ENCODE results near the gene SCYL3. TPM values are rescaled to one million over a fixed set of nuclear protein-coding genes. Genes with fewer than 3 reads are reported as not detected.
"Not testable (repeated sequence)": the region's sequence is repeated elsewhere in the genome, so short reads cannot be mapped to it uniquely, and the experiment has no call there.

The SCYL3 gene
- polyA plus RNA-seq, 6 donors from 2014 or later = 8.8 to 31.0 (median 14.5) TPM

GRCh38 chr1:169874229-169874628, 19.5 kb downstream of the SCYL3 start:
- no peak for ATAC-seq (ENCODE audit: low read depth in 2 of 2)
- Mint-ChIP-seq H3K36me3 (peaks cover 51 to 54% of the 10 kb centered on the region in 2 donors), H3K27ac (peak overlapping the region in 4 of 6 donors; percentile 17 to 81 (median 48))

DNA sequence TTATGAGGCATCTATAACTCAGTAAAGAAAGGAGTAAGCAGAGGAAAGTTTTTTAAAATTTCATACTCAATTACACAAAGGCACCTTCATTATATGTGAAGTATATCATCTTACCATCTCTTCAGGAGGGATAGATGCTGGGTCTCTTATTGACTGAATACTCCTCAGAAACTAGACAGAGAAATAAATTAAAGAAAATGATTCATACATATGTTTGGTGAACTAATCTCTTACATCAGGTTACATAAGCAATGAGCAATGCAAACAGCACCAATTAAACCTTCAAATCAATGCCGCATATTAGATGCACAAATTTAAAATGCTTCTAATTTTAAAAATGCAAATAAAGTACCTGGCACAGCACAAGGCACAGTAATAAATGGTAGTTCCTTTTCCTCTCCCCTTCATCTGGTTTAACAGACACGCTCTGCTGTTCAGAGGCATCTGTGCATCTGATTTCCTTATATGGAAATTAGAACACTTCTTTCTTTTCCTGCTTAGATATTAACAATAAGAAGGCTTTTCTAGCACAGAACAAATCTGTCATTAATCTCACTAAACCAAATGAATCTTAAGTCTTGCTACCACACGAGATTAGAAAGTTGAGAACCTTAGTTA, 20.0 kb downstream of the SCYL3 start:
- peaks cover 53 to 56% of the 10 kb centered on the region in 2 donors for H3K36me3 Mint-ChIP-seq
- no peaks in the 10 kb centered on the region for H3K27me3 Mint-ChIP-seq
- DNase-seq (peak; percentile 11), ATAC-seq (ENCODE audit: low read depth in 2 of 2) (peak; percentile 76 to 79)
- peaks cover 0 to 6% (median 0%) of the 10 kb centered on the region in 7 donors for H3K9me3 Mint-ChIP-seq
- peak overlapping the region in 5 of 6 donors; percentile 15 to 81 (median 55) for H3K27ac Mint-ChIP-seq
- peaks cover 28 to 43% (median 41%) of the 10 kb centered on the region in 3 donors for H3K4me1 Mint-ChIP-seq
- H3K4me3 Mint-ChIP-seq = peak overlapping the region in 7 of 8 donors; percentile 34 to 66 (median 56)

More at GRCh38 chr1:169874229-169874628, 19.5 kb downstream of the SCYL3 start:
- H3K4me1 Mint-ChIP-seq = peaks cover 33 to 49% (median 47%) of the 10 kb centered on the region in 3 donors
- no peak for DNase-seq
- no peaks in the 10 kb centered on the region for H3K27me3 Mint-ChIP-seq
- peaks cover 0 to 6% (median 0%) of the 10 kb centered on the region in 7 donors for H3K9me3 Mint-ChIP-seq
- peak overlapping the region in 3 of 8 donors; percentile 61 to 66 (median 65) for H3K4me3 Mint-ChIP-seq

- H3K9me3 Mint-ChIP-seq = peaks cover 0 to 6% (median 0%) of the 10 kb centered on the region in 7 donors
- peaks cover 53 to 61% of the 10 kb centered on the region in 2 donors for H3K36me3 Mint-ChIP-seq
- peak overlapping the region in 2 of 8 donors; percentile 21 to 66 for H3K4me3 Mint-ChIP-seq
- peak overlapping the region in 4 of 6 donors; percentile 33 to 69 (median 52) for H3K27ac Mint-ChIP-seq
- peaks cover 24 to 38% (median 37%) of the 10 kb centered on the region in 3 donors for H3K4me1 Mint-ChIP-seq
- no peak for DNase-seq
- ATAC-seq (ENCODE audit: low read depth in 2 of 2) = no peak
- no peaks in the 10 kb centered on the region for H3K27me3 Mint-ChIP-seq
Measured at GRCh38 chr1:169872906-169873305, 20.8 kb downstream of the SCYL3 start.

DNA sequence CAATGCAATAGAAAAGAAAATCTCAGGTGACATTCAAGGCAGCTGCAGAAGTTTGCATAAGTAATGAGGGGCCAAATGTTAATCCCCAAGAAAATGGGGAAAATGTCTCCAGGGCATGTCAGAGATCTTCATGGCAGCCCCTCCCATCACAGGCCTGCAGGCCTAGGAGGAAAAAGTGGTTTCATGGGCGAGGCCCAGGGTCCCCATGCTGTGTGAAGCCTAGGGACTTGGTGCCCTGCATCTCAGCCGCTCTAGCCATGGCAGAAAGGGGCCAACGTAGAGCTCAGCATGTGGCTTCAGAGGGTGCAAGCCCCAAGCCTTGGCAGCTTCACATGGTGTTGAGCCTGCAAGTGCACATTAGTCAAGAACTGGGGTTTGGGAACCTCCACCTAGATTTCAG, 21.7 kb downstream of the SCYL3 start:
- not testable (repeated sequence) for ATAC-seq (ENCODE audit: low read depth in 2 of 2); DNase-seq; H3K27me3 Mint-ChIP-seq; H3K9me3 Mint-ChIP-seq; H3K4me3 Mint-ChIP-seq
- H3K36me3 Mint-ChIP-seq = peaks cover 53 to 65% of the 10 kb centered on the region in 2 donors
- H3K27ac Mint-ChIP-seq = peak overlapping the region in 3 of 6 donors; percentile 16 to 62 (median 38)
- H3K4me1 Mint-ChIP-seq = peaks cover 24 to 38% (median 37%) of the 10 kb centered on the region in 3 donors

DNA sequence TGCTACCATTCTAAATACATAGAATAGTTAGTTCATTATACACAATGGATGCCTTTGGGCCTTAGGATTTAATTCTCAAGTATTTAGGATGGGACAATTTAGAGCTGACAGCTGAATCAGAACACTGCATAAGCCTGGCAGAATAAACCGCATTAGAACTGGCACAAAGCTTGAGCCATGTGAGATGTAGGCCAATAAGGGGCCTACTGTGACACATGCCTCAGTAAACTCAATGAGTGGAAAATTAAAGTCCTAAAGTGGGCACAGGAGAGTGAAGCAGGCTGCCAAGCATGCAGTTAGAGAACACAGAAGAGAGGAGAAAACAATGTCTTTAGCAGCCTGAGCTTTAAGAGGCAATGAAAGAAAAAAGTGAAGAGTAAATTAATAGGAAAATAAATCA, 24.3 kb downstream of the SCYL3 start:
- H3K36me3 Mint-ChIP-seq = peaks cover 62 to 69% of the 10 kb centered on the region in 2 donors
- ATAC-seq (ENCODE audit: low read depth in 2 of 2) (no peak), DNase-seq (no peak)
- H3K4me1 Mint-ChIP-seq = peaks cover 26% of the 10 kb centered on the region in 3 donors
- peak overlapping the region in 1 of 6 donors; percentile 65 for H3K27ac Mint-ChIP-seq
- H3K4me3 Mint-ChIP-seq = no peak overlapping the region
- H3K9me3 Mint-ChIP-seq = peaks cover 0 to 6% (median 0%) of the 10 kb centered on the region in 7 donors
- H3K27me3 Mint-ChIP-seq = no peaks in the 10 kb centered on the region

- DNase-seq (no peak), ATAC-seq (ENCODE audit: low read depth in 2 of 2) (no peak)
- peaks cover 0 to 6% (median 0%) of the 10 kb centered on the region in 7 donors for H3K9me3 Mint-ChIP-seq
- peak overlapping the region in 2 of 6 donors; percentile 13 to 26 for H3K27ac Mint-ChIP-seq
- peaks cover 21 to 22% (median 21%) of the 10 kb centered on the region in 3 donors for H3K4me1 Mint-ChIP-seq
- H3K27me3 Mint-ChIP-seq = no peaks in the 10 kb centered on the region
- peaks cover 57 to 68% of the 10 kb centered on the region in 2 donors for H3K36me3 Mint-ChIP-seq
- H3K4me3 Mint-ChIP-seq = no peak overlapping the region
Measured at GRCh38 chr1:169868978-169869377, 24.7 kb downstream of the SCYL3 start.

DNA sequence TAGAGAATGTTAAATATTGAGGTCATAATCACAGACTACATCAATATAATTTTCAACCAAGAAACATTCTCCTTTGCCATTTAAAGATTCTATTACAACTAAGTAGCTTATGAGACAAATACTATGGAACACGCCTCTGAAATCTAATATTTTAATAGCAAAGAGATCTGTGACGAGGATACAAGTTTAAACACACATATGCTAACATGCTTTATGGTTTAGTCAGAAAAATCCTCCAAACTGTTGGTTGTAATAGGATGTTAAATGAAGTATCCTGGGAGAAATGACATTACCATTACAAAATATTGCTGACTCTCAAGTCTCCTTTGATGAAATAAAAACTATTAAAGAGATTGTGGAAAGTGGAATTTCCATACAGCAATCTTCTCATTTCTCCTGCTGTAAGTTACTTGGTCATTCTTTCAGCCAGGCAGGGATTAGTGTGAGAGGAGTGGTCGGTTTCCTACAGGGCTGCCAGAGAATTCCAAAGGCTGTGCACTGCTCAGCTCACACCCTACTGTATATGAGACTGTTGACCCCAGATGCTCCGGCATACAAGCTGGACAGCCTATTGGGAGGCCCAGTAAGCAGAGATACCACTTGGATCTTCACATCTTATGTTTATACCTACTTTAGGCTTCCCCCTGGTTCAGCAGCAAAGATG, 26.6 kb downstream of the SCYL3 start:
- no peak for DNase-seq
- peaks cover 6 to 10% (median 7%) of the 10 kb centered on the region in 3 donors for H3K4me1 Mint-ChIP-seq
- peak overlapping the region in 2 of 6 donors; percentile 42 to 78 for H3K27ac Mint-ChIP-seq
- peaks cover 47 to 54% of the 10 kb centered on the region in 2 donors for H3K36me3 Mint-ChIP-seq
- no peak for ATAC-seq (ENCODE audit: low read depth in 2 of 2)
- H3K4me3 Mint-ChIP-seq = no peak overlapping the region
- no peaks in the 10 kb centered on the region for H3K27me3 Mint-ChIP-seq
- peaks cover 0 to 3% (median 0%) of the 10 kb centered on the region in 7 donors for H3K9me3 Mint-ChIP-seq

DNA sequence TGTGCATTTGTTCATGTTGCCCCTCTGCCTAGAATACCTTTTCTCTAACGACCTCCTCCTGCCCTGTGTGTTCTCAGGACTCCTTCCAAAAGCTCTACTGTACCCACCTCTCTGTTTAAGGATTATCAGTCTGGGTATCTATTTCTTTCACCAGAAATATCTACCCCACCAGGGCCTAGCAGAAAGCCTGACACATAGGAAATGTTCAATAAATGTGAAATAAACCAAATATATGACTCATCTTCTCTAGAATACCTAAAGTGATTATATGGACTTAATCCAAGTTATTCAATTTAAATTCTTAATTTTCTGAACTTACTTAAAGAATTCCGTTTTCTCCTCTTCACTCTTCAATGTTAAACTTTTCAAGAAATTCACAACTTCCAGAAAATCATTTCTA, 27.1 kb downstream of the SCYL3 start:
- Mint-ChIP-seq H3K4me3 (no peak overlapping the region), H3K36me3 (peaks cover 43 to 48% of the 10 kb centered on the region in 2 donors), H3K27me3 (no peaks in the 10 kb centered on the region), H3K9me3 (peaks cover 0 to under 1% (median 0%) of the 10 kb centered on the region in 7 donors), H3K4me1 (peaks cover 4 to 8% (median 7%) of the 10 kb centered on the region in 3 donors), H3K27ac (peak overlapping the region in 4 of 6 donors; percentile 19 to 78 (median 30))
- DNase-seq (no peak), ATAC-seq (ENCODE audit: low read depth in 2 of 2) (no peak)

- not testable (repeated sequence) for H3K9me3 Mint-ChIP-seq; DNase-seq; H3K4me3 Mint-ChIP-seq; ATAC-seq (ENCODE audit: low read depth in 2 of 2); H3K27me3 Mint-ChIP-seq; H3K27ac Mint-ChIP-seq
- Mint-ChIP-seq H3K4me1 (peaks cover 9 to 16% (median 10%) of the 10 kb centered on the region in 3 donors), H3K36me3 (peaks cover 39 to 43% of the 10 kb centered on the region in 2 donors)
Measured at GRCh38 chr1:169864531-169864930, 29.2 kb downstream of the SCYL3 start.

DNA sequence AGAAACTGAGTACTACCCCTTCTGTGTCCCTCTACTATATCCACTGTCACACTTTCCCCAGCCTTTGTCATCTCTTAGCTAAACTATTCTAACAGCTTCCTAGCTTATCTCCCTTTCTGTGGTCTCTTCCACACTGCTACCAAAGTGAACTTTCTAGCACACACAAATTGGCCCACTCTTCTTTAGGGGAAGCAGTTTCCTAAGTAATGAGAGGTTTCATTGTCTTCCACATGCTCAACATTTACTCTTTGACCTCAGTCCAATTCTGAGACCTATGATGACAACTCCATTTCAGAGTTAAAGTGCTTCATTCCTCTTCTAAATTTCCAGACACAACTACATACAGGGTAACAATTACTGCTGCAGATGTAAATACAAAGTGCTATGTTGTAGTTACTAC, 32.9 kb downstream of the SCYL3 start:
- no peak for DNase-seq
- peaks cover 8 to 14% (median 9%) of the 10 kb centered on the region in 3 donors for H3K4me1 Mint-ChIP-seq
- ATAC-seq (ENCODE audit: low read depth in 2 of 2) = no peak
- peak overlapping the region in 5 of 6 donors; percentile 2 to 75 (median 17) for H3K27ac Mint-ChIP-seq
- H3K27me3 Mint-ChIP-seq = no peaks in the 10 kb centered on the region
- H3K4me3 Mint-ChIP-seq = no peak overlapping the region
- no peaks in the 10 kb centered on the region for H3K9me3 Mint-ChIP-seq
- peaks cover 30 to 34% of the 10 kb centered on the region in 2 donors for H3K36me3 Mint-ChIP-seq

DNA sequence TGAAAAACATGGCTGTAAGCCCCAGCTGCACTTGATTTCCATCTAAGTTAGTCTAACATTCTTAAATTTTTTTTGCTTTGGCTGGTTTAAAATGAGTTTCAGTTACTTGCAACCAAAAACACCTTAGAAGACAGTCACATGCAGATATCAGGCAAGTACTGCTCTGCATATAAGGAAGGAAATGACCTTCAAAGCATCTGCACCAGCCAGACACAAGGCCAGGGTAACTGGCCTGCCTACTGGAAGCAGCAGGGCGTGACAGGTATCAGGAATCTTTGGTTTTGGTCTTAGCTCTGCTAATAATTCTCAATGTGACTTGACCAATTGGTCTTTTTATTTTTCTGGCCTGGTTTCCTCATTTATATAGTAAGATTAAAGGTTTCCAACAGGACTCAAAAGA, 33.5 kb downstream of the SCYL3 start:
- peaks cover 8 to 10% (median 9%) of the 10 kb centered on the region in 3 donors for H3K4me1 Mint-ChIP-seq
- H3K27ac Mint-ChIP-seq = peak overlapping the region in 3 of 6 donors; percentile 2 to 75 (median 60)
- H3K36me3 Mint-ChIP-seq = peaks cover 25 to 30% of the 10 kb centered on the region in 2 donors
- no peaks in the 10 kb centered on the region for H3K27me3 Mint-ChIP-seq
- no peaks in the 10 kb centered on the region for H3K9me3 Mint-ChIP-seq
- DNase-seq (no peak), ATAC-seq (ENCODE audit: low read depth in 2 of 2) (peak in 1 of 2 donors; percentile 42)
- no peak overlapping the region for H3K4me3 Mint-ChIP-seq

GRCh38 chr1:169859001-169859400, 34.7 kb downstream of the SCYL3 start:
- no peaks in the 10 kb centered on the region for H3K9me3 Mint-ChIP-seq
- H3K27me3 Mint-ChIP-seq = no peaks in the 10 kb centered on the region
- no peak overlapping the region for H3K4me3 Mint-ChIP-seq
- no peak overlapping the region for H3K27ac Mint-ChIP-seq
- ATAC-seq (ENCODE audit: low read depth in 2 of 2) (no peak), DNase-seq (no peak)
- H3K4me1 Mint-ChIP-seq = peaks cover 8 to 10% (median 9%) of the 10 kb centered on the region in 3 donors
- H3K36me3 Mint-ChIP-seq = peaks cover 23 to 28% of the 10 kb centered on the region in 2 donors

- no peak overlapping the region for H3K27ac Mint-ChIP-seq
- peaks cover 8 to 10% (median 9%) of the 10 kb centered on the region in 3 donors for H3K4me1 Mint-ChIP-seq
- peaks cover 25 to 29% of the 10 kb centered on the region in 2 donors for H3K36me3 Mint-ChIP-seq
- ATAC-seq (ENCODE audit: low read depth in 2 of 2) (no peak), DNase-seq (no peak)
- H3K9me3 Mint-ChIP-seq = no peaks in the 10 kb centered on the region
- H3K4me3 Mint-ChIP-seq = no peak overlapping the region
- H3K27me3 Mint-ChIP-seq = no peaks in the 10 kb centered on the region
Measured at GRCh38 chr1:169858467-169858866, 35.2 kb downstream of the SCYL3 start.

All from naive B cell (primary cell).